GM21717 (cell line): ENCODE results near the gene CYBB.
"Not testable (repeated sequence)": the region's sequence is repeated elsewhere in the genome, so short reads cannot be mapped to it uniquely, and the experiment has no call there.

Experiments used
- ATAC-seq: cut with Tn5 transposase; IDR thresholded peaks from one replicate; pipeline ENCODE4 v1.9.1; 2021; ENCODE audit warnings: mild to moderate bottlenecking, moderate library complexity; ENCODE audit not compliant: unreplicated experiment

The CYBB gene

GRCh38 chrX:37779857-37780256 is at the start of gene CYBB:
Gene CYBB (plus strand): TSS chrX:37780059. CDS start chrX:37780078, 19 bp downstream.
- ATAC-seq, result peak; percentile 35

- ATAC-seq, result peak; percentile 48
These were observed 34.5 kb upstream of the CYBB start for GRCh38 chrX:37745354-37745753.

- ATAC-seq, result peak; percentile 50
These were observed 34.0 kb upstream of the CYBB start for GRCh38 chrX:37745835-37746217.

DNA sequence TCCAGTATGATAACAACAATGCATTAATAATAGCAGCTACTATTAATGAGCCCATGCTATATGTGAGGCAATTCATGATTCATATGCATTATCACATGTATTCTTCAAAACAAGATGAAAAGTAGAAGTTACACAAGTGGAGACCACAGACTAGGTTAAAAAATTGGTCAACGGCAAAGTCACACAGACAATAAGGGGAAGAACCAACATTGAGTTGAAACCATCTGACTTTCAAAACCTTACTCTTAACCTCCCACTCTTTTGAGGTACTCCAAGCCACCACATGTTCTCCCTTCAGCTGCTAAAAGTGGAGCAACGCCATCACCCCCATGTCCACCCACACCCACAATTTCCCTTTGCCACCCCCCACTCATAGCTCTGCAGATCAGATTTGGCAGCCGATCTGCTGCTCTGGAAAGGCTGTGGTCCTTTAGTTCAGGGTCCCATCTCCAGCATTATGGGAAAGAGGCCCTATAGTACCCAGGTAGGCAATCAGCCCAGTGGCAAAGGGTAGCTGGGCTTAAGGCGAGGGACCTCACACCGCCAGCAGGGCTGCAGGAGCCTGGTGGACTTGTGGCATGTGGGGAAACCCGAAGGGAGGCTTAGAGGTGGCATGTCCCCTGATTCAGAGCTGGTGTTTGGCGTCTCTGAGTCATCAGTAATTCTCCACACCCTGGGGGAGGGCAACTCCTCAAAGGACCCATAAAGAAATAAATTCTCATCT is 33.5 kb upstream of the CYBB start:
- peak; percentile 89 for ATAC-seq

GRCh38 chrX:37746951-37747350 is 32.9 kb upstream of the CYBB start:
- no peak for ATAC-seq

DNA sequence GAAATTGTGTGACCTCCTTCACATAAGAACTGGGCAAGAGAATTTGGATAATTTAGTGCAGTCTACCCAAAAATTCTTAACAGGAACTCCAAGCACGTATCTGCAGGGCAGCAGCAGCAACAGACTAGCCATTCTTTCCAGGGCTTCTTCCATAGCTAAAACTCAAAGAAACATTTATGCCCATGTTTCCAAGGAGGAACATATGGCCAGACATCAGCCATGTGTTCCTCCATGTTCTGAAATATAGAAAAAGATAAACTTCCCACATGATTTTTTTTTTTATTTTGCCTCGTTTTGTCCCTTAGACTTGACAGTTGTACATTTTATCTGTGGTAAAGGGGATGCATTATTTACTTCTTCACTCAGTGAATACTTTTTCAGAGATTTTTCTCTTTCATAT is 27.6 kb upstream of the CYBB start:
- no peak for ATAC-seq

DNA sequence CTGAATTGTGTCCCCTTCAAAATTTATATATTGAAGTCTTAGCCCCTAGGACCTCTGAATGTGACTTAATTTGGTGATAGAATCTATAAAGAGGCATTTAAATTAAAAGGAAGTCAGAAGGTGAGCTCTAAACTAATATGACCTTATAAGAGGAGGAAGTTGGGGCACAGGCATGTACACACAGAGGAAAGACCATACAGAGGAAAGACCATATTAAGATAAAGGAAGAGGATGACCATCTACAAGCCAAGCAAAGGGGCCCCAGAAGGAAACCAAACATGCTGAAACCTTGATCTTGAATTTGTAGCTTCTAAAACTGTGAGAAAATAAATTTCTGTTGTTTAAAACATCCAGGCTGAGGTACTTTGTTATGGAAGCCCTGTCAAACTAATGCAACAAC is 26.9 kb upstream of the CYBB start:
- no peak for ATAC-seq

- ATAC-seq, result no peak
These were observed 26.5 kb upstream of the CYBB start for GRCh38 chrX:37753384-37753783.

GRCh38 chrX:37754516-37754915 is 25.3 kb upstream of the CYBB start:
- ATAC-seq, result peak; percentile 19

DNA sequence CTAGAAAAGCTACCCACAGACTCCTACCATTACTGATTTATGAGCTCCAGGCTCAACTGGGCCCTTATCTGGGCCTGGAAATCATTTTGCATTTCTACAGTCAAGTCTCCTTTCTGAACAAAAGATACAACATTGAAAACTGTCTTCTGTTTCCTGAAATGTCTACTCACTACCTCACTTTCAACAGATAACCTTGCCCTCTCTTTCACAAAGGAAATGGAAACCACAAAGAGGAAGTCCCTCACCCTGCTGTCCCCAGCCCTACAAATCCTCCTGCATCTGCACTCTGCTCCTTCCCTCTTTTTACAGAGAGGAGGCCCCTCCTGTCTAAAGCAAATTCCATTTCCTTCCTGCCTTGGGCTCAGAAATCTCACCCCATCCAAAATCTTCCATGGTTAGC is 24.8 kb upstream of the CYBB start:
- peak; percentile 95 for ATAC-seq

DNA sequence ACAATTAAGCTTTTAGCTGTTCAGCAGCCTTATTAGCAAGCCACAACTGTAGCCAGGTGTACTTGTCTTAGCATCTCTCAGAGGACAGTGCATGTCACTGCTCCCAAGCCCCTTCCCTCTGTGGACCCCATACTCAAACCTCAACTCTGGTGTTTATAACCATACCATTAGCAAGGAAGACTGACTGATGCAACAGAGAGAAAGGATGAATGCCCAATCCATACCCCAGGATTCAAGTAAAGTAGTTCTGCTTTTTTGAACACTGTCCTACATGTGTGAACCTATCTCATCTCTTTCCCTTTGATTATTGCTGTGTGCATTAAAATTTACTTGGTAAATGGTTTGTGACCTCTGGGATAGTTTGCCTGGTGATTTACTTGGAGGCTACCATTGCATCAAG is 22.8 kb upstream of the CYBB start:
- no peak for ATAC-seq

GRCh38 chrX:37759351-37759750 is 20.5 kb upstream of the CYBB start:
- ATAC-seq, result no peak

DNA sequence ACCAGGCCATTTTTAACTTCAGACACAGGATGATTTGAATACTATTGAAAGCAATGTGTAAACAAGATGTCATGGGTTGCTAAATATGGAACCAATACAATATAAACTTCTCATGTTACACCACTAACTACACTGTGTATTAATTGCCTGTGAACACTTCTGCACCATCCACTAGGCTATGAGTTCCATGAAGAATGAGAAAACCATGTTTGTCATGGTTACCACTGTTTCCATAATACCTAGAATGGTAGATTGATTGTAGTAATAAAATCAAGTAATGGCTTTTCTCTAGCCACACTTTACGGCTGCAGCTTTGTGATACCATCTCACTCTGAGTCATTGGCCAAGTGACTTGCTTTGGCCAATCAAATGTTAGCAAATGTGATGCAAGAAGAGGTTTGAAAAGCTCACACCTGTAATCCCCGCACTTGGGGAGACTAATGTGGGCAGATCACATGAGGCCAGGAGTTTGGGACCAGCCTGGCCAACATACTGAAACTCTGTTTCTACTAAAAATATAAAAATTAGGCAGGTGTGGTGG is 19.9 kb upstream of the CYBB start:
- ATAC-seq, result no peak

- ATAC-seq, result no peak
These were observed 16.5 kb upstream of the CYBB start for GRCh38 chrX:37763400-37763799.

GRCh38 chrX:37765507-37765906 is 14.4 kb upstream of the CYBB start:
- no peak for ATAC-seq

GRCh38 chrX:37767430-37767829 is 12.4 kb upstream of the CYBB start:
- ATAC-seq, result no peak

DNA sequence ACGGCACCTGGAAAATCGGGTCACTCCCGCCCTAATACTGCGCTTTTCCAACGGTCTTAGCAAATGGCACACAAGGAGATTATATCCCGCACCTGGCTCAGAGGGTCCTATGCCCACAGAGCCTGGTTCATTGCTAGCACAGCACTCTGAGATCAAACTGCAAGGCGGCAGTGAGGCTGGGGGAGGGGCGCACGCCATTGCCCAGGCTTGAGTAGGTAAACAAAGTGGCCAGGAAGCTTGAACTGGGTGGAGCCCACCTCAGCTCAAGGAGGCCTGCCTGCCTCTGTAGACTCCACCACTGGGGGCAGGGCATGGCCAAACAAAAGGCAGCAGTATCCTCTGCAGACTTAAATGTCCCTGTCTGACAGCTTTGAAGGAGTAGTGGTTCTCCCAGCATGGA is 11.0 kb upstream of the CYBB start:
- not testable (repeated sequence) for ATAC-seq

- ATAC-seq, result peak; percentile 82
These were observed 3.4 kb upstream of the CYBB start for GRCh38 chrX:37776283-37776986.

GRCh38 chrX:37776987-37777325 is 2.9 kb upstream of the CYBB start:
- ATAC-seq, result peak; percentile 39

DNA sequence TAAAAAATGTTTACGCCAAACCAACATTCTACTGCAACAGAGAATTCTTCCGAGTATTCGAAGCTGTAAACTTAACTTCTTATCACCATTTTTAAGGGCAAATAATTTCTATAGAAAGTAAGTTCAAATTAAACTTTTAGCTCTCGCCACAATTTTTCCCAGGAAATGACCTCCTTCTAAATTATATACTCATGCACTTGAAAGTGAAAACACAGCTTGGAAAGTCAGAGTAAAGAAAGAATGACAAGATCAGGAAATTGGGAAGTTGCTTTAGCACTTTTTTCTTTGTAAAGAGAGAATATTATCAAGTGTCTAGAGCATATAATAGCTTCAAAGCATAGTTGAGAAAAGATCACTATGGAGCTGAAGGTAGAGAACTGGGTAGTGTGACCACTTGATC is 1.2 kb downstream of the CYBB start:
- no peak for ATAC-seq

DNA sequence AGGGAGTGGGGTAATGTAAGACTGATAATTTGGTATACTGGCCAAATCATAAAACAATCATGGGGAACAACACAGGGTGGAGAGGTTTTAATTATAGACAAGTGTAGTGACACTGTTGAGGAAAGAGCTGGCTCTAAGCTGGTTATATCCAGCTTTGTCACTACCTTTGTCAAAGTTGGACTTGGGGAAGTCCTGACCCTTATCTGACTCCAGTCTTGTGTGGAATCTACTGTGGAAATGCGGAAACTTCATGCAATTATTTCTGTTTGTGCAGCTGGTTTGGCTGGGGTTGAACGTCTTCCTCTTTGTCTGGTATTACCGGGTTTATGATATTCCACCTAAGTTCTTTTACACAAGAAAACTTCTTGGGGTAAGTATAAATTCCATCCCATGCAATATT is 2.0 kb downstream of the CYBB start:
- no peak for ATAC-seq

- no peak for ATAC-seq
These were observed 2.5 kb downstream of the CYBB start for GRCh38 chrX:37782359-37782758.
